ENCODE measurements around the gene VPS45. TPM values are rescaled to one million over a fixed set of nuclear protein-coding genes. Genes with fewer than 3 reads are reported as not detected.

The VPS45 gene
- total and polyA plus RNA-seq, 2 of the 4 experiments (the other 2 are of a cell fraction): 32.4 to 33.3 TPM

DNA sequence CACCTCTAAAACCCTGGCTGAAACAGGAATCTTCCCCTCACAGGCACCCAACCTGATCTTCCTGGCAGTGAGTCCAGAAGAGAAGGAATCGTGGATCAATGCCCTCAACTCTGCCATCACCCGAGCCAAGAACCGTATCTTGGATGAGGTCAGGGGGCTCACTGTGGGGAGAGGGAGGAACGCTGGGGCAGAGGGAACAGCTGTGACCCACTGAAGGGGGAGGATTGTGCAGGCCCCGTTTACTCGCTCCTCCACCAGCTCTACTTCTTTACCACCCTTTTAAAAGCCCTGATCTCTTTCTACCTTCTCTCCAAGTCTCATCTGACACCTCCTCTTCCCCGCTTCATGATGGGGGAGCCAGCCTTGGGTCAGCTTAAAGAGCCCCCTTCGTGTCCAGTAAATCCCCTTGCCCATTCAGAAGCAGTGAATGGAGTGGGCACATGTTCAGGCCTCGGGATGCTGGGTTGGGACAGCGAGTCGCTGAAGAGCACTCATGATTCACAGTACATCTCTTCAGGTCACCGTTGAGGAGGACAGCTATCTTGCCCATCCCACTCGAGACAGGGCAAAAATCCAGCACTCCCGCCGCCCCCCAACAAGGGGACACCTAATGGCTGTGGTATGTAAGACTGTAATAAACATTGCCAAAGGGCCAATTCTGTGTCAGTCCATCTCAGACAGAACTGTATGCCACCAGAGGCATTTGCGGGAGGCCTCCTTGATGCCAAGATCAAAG is 89.5 kb downstream of the VPS45 start:
- Histone ChIP-seq H3K4me1 (ENCODE audit: control insufficient read depth, insufficient read depth, low read length) (peaks cover 65% of the 10 kb centered on the region), H2BK20ac (ENCODE audit: low read depth, low read length) (peak overlapping the region; percentile 30), H3K27me3 (ENCODE audit: control insufficient read depth, insufficient read depth, low read length) (no peaks in the 10 kb centered on the region), H4K8ac (ENCODE audit: low read depth in 2 of 2, low read length in 2 of 2) (peak overlapping the region; percentile 17 to 59; a peak in 1 of 4 replicates), H3K4me3 (ENCODE audit: insufficient read depth, low read depth, low read length) (no peak overlapping the region), H3K18ac (ENCODE audit: low read depth, low read length) (peak overlapping the region; percentile 10; the same call in 1 of the 2 replicates), H3K14ac (replicated peaks; ENCODE audit: low read depth, low read length) (peak overlapping the region; percentile 74; the same call in 1 of the 2 replicates), H3K79me1 (ENCODE audit: low read depth in 1 of 2, low read length in 2 of 2) (peaks cover 37 to 89% of the 10 kb centered on the region in 2 experiments), H2BK15ac (ENCODE audit: low read depth, low read length) (peak overlapping the region; percentile 55; the same call in 1 of the 3 replicates), H2AK5ac (ENCODE audit: low read depth, low read length) (peak overlapping the region; percentile 85), H2BK5ac (ENCODE audit: low read depth, low read length, poor library complexity, severe bottlenecking) (peak overlapping the region; percentile 68), H3K9ac (ENCODE audit: low read depth, low read length) (no peak overlapping the region), H2AK9ac (replicated peaks; ENCODE audit: low read depth, low read length, poor library complexity) (peak overlapping the region; percentile 38), H3K9me1 (ENCODE audit: insufficient read depth, low read length) (peaks cover 50% of the 10 kb centered on the region), H4K5ac (ENCODE audit: low read depth, low read length) (peak overlapping the region; percentile 4; the same call in 1 of the 2 replicates), H4K20me1 (ENCODE audit: insufficient read depth, low read length) (peaks cover 39% of the 10 kb centered on the region), H3K23ac (ENCODE audit: low read depth, low read length) (peak overlapping the region; percentile 74; the same call in 1 of the 2 replicates), H2AFZ (replicated peaks; ENCODE audit: low read length, poor library complexity) (no peak overlapping the region), H3K27ac (ENCODE audit: insufficient read depth, low read length) (peak overlapping the region; percentile 60), H2BK120ac (ENCODE audit: low read depth, low read length) (peak overlapping the region; percentile 75), H3K36me3 (ENCODE audit: control insufficient read depth, insufficient read depth, low read length) (peaks cover 69% of the 10 kb centered on the region), H3K4me2 (ENCODE audit: low read depth, low read length) (no peak overlapping the region; the same call in 1 of the 2 replicates), H3K4ac (ENCODE audit: low read depth, low read length) (peak overlapping the region; percentile 82), H4K91ac (ENCODE audit: insufficient read depth, low read depth, low read length) (peak overlapping the region; percentile 54), H3K56ac (ENCODE audit: extremely low read depth, insufficient read depth, low read length) (peak overlapping the region; percentile 37; the same call in 1 of the 2 replicates), H3K9me3 (ENCODE audit: control insufficient read depth, insufficient read depth, low read length) (no peaks in the 10 kb centered on the region)
- intact Hi-C loops (cut with micrococcal nuclease): no loop called here
- POLR2A ChIA-PET (ENCODE audit: unreplicated experiment): no interaction called here
- DNase-seq (peak; percentile 75), ATAC-seq (ENCODE audit: low read depth) (peak; percentile 15)
- WGBS, 2 experiments (ENCODE audit: extremely low coverage in 2 of 2, insufficient read length in 1 of 2): 52% methylated on average over 6 of the region's 16 CpGs; no CpG with 5 or more reads in 1 of the 2 experiments
- CTCF ChIA-PET: interaction anchor here (0.9 to 1.7 kb wide), 2 partner anchors 8 to 23 kb away, joined by 3 to 5 read pairs; partner anchors contain the start of gene PLEKHO1
- dilution Hi-C loops (cut with HindIII; ENCODE audit: low sequenced_read_pairs, unreplicated experiment): no loop called here
- BruUV-seq (replicated peaks): no TSS peak
- in situ Hi-C loops (cut with MboI; ENCODE audit: low sequenced_read_pairs): no loop called here
- no peak for TF ChIP-seq MAFK (IDR thresholded peaks at IDR 0.05; ENCODE audit: low read depth, low read length)
- TF ChIP-seq NFE2L2 (IDR thresholded peaks at IDR 0.05; ENCODE audit: low read depth, low read length): no peak
- no peak for TF ChIP-seq SMC3 (IDR thresholded peaks at IDR 0.05; ENCODE audit: low read depth, low read length)
- TF ChIP-seq, protein P1, sequence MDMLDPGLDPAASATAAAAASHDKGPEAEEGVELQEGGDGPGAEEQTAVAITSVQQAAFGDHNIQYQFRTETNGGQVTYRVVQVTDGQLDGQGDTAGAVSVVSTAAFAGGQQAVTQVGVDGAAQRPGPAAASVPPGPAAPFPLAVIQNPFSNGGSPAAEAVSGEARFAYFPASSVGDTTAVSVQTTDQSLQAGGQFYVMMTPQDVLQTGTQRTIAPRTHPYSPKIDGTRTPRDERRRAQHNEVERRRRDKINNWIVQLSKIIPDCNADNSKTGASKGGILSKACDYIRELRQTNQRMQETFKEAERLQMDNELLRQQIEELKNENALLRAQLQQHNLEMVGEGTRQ (IDR thresholded peaks at IDR 0.05; ENCODE audit: low read depth, low read length): 0 out of 2 replicates have a peak, but pooled peaks have one; percentile 1
- no peak for TF ChIP-seq CHD1 (IDR thresholded peaks at IDR 0.05; ENCODE audit: low read depth, low read length)
- TF ChIP-seq, protein P2, sequence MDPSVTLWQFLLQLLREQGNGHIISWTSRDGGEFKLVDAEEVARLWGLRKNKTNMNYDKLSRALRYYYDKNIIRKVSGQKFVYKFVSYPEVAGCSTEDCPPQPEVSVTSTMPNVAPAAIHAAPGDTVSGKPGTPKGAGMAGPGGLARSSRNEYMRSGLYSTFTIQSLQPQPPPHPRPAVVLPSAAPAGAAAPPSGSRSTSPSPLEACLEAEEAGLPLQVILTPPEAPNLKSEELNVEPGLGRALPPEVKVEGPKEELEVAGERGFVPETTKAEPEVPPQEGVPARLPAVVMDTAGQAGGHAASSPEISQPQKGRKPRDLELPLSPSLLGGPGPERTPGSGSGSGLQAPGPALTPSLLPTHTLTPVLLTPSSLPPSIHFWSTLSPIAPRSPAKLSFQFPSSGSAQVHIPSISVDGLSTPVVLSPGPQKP (IDR thresholded peaks at IDR 0.05; ENCODE audit: borderline replicate concordance, low read depth, low read length): no peak
- 0 out of 2 replicates have a peak, but pooled peaks have one; percentile 9 for TF ChIP-seq CEBPB (IDR thresholded peaks at IDR 0.05; ENCODE audit: low read depth, low read length)
- peak; percentile 62; the same call in 1 of the 2 replicates for TF ChIP-seq MAZ (IDR thresholded peaks at IDR 0.05; ENCODE audit: borderline replicate concordance, low read depth, low read length)
- TF ChIP-seq FOS (IDR thresholded peaks at IDR 0.05; ENCODE audit: low read depth, low read length): peak; percentile 60; the same call in 1 of the 2 replicates
- TF ChIP-seq MXI1 (IDR thresholded peaks at IDR 0.05; ENCODE audit: borderline replicate concordance, low read depth, low read length): no peak; the same call in 1 of the 2 replicates
- TF ChIP-seq, protein P3, sequence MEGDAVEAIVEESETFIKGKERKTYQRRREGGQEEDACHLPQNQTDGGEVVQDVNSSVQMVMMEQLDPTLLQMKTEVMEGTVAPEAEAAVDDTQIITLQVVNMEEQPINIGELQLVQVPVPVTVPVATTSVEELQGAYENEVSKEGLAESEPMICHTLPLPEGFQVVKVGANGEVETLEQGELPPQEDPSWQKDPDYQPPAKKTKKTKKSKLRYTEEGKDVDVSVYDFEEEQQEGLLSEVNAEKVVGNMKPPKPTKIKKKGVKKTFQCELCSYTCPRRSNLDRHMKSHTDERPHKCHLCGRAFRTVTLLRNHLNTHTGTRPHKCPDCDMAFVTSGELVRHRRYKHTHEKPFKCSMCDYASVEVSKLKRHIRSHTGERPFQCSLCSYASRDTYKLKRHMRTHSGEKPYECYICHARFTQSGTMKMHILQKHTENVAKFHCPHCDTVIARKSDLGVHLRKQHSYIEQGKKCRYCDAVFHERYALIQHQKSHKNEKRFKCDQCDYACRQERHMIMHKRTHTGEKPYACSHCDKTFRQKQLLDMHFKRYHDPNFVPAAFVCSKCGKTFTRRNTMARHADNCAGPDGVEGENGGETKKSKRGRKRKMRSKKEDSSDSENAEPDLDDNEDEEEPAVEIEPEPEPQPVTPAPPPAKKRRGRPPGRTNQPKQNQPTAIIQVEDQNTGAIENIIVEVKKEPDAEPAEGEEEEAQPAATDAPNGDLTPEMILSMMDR (conservative IDR thresholded peaks at IDR 0.05; ENCODE audit: low read depth, low read length): no peak
- TF ChIP-seq RFX5 (IDR thresholded peaks at IDR 0.05; ENCODE audit: low read depth, low read length): no peak
- no peak; the same call in 1 of the 2 replicates for TF ChIP-seq POLR2A (IDR thresholded peaks at IDR 0.05; ENCODE audit: low read depth, low read length)
